ENCODE measurements around the gene TRPM2.

TRPM2 gene

DNA sequence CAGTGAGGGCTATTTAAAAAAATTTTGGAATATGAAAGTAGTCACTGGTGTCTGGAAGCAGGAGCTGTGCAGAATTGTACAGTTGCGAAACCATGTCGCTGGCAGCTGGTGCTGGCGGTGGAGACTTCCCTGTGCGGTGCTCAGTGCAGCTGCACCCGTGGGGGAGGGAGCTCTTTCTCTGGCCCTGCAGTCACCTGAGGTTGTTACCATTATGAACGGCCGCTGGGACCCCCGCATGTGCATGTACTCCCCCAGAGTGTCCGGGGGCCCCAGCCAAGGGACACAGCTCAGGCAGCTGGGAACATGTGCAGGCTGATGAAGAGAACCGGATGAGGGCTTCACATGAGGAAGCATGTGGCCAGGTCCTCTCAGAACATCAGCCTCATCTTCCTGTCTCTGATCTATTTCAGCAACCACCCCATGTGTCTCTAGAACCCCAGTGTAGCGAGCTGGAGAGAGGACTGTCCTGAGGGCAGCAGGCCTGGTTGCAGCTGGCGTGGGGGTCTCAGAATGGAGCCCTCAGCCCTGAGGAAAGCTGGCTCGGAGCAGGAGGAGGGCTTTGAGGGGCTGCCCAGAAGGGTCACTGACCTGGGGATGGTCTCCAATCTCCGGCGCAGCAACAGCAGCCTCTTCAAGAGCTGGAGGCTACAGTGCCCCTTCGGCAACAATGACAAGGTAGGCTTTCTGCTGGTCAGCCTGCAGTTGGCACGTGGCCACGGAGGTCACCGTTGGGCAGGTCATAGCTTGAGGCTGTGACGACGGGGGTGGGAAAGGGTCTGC, at the start of gene TRPM2:
TSS of gene TRPM2 (plus strand) at position 431 of the 780 bp plus-strand sequence. CDS start at position 511, 80 bp downstream.
- DNase-seq (ENCODE audit: low read depth, low spot score): no peak

DNA sequence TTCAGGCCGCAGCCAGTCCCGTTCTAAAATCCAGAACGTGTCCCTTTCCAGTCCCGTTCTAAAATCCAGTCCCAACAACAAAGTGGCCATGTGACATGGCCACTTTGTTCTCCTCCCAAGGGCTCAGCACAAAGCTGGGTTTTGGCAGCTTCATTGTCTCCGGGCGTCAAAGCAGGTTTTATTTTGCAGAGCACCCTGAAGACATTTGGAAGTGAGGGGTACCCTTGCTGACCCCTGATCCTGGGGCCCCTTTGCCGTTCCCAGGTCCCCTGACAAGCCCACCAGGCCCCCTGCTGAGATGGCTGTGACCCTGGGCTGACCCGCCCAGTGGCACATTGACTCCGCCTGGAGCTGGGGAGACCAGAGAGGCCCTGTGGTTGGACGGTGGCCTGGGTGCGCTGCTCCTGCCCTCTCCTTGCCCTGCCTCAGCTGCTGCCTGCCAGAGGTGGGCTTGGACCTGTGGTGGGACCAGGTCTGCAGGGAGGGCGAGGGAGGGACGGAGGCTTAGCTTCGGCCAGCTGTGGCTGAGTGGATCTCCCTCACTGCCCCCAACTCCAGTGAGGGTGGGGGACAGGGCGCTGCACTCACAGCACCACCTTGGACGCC, 49.3 kb upstream of the TRPM2 start:
- no peak for DNase-seq (ENCODE audit: low read depth, low spot score)

DNA sequence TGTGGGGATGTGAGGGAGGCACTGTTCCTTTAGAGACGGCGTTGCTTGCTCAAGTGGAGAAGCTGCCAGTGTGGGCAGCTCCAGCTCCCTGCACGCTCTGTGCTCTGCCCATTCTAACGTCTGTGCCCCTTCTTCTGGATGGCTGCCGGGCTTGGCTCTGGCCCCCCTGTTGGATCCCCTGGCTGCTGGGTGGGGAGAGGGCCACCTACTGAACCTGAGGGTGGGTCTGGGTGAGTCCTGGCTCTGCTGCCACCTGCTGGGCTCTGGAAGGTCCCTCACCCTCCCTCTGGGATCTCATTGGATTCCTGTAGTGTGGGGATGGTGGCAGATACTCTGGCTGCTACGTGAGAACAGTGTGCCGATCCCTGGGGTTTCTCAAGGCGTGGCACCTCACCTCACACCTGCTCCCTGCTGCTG, 48.5 kb upstream of the TRPM2 start:
- DNase-seq (ENCODE audit: low read depth, low spot score): no peak

DNA sequence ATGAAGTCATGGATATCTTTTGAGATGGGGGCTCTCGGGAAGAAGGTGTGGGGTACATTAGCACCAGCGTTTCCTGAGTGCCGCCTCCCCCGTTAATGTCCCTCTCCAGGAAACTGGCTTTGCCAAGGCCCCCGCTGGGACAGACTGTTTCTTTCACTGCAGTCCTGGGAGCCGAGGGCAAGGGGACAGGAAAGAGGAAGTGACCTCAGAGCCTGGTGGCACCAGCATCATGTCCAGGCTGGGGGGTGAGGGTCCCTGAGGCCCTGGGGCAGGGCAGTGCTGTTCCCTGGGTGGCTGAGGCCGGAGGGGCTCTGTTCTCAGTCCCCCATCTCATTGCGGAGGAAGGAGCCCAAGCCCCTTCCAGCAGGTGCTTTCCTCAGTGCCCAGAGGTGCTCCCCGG, 47.7 kb upstream of the TRPM2 start:
- DNase-seq (ENCODE audit: low read depth, low spot score): no peak

DNA sequence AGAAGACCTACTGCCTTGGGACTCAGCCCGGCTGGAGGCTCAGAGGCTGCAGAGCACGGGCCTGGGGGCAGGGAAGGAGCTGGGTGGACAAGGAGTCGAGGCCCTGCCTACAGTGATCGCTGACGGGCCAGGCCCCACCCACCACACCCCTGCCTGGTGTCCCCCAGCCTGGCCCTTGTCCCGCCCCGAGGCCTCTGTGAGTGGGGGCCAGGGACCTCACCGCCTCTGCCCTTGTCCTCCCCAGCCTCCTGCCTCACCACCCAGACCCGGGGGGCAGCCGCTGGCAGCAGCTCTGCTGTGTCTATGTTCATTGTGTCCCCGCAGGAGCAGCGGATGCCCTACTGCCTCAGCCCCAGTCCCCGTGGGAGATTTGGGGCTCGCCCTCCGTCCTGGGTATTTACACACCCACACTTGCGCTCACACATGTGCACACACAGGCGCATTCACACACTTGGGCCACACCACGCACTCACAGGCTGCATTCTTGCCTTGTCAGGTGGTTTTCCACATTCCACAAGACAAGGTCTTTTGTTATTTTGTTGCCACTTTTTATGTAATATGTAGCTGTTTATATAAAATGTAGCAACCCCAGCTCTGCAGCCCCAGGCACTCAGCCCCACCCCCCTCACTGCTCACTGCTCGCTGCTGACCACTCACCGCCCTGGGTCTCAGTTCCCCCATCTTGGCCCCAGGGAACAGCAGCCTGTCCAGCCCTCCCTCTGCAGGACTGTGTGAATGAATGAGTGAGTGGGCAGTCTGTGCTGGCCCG, 46.3 kb upstream of the TRPM2 start:
- no peak for DNase-seq (ENCODE audit: low read depth, low spot score)

DNA sequence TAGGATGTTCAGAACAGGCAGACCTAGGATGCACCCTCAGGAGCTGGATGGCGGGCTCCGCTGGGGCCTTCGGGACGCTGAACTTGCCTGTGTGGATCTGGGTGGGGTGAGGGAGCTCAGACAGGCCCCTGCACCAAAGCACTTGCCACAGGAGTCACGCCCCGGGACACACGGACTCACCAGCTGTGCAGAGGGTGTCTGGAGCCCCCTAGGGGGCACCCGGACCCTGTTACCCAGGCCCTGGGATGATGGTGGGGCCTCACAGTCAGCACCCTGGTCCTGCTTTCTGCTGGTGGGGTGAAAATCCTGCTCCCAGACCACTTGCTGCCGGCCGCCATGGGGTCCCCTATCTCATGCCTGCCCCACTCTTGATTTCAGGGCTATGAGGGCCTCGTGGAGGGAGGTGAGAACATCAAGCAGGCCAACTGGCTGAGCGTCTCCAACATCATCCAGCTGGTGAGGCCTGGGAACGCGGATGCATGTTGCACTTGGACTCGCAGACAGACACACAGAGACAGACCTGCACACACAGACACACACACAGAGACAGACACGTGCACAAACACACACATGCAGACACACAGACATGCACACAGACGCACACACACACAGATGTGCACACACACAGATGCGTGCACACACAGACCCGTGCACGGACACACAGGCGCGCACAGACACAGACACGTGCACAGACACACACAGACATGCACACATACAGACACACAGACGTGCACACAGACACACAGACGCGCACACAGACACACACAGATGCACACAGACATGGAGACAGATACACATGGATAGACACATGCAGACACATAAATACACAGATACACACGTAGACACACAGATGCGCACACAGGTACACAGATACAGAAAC, 42.6 kb upstream of the TRPM2 start:
- no peak for DNase-seq (ENCODE audit: low read depth, low spot score)

DNA sequence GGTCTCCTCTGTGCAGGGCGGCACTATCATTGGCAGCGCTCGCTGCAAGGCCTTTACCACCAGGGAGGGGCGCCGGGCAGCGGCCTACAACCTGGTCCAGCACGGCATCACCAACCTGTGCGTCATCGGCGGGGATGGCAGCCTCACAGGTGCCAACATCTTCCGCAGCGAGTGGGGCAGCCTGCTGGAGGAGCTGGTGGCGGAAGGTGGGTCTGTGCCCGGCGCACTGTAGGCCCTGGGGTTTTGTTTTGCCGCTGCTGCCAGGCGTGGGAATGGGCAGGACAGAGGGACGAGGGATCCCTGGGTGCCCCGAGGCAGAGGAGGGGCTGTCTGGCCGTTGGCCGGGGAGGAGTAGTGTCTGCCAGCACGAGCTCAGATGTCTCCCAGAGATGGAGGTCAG, 41.3 kb upstream of the TRPM2 start:
- no peak for DNase-seq (ENCODE audit: low read depth, low spot score)

DNA sequence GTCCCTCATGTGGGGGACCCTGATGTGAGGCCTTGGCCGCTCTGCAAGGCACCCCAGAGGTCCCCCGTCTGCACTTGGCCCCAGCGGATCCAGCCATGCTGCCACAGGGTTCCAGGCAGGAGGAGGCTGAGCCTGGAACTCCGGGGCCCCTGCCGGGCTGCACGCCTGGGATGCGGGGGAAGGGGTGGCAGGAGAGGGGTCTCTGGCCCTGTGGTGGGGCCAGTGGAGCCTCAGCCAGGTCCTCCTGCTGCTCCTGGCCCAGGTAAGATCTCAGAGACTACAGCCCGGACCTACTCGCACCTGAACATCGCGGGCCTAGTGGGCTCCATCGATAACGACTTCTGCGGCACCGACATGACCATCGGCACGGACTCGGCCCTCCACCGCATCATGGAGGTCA, 40.7 kb upstream of the TRPM2 start:
- no peak for DNase-seq (ENCODE audit: low read depth, low spot score)

DNA sequence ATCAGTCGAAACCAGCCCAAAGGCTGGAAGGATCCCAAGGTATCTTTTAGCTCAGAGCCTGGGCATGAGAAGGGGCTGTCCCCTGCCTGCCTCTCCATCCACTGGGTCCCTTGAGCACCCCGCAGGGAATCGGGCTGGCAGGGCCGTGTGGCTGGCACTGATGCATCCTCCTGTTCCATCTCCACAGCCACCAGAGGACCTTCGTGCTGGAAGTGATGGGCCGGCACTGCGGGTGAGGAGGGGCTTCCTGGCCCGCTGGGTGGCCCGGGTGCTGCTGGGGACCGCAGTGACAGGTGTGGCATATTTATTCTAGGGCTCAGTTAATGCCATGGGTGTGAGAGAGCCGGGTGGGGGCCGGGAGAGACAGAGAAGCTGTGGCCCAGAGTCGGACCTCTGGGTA, 40.0 kb upstream of the TRPM2 start:
- DNase-seq (ENCODE audit: low read depth, low spot score): no peak

DNA sequence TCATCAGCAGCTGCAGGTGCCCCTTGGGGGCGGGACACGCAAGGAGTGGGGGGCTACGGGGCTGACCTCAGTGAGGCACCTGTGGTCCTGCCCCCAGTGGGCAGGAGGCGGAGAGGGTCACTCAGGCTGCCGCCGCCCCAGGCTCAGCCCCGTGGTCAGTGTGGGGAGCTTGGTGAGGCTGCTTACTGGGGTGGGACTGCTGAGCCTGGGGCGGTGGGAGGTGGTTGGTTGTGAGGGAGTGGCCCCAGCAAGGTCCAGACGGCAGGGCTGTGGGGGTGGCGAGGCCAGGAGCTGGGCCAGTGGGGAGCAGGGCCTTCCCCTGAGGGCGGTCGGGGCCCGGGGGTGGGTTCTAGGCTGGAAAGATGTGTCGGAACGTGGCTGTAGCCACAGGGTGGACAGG, 39.3 kb upstream of the TRPM2 start:
- DNase-seq (ENCODE audit: low read depth, low spot score): no peak

DNA sequence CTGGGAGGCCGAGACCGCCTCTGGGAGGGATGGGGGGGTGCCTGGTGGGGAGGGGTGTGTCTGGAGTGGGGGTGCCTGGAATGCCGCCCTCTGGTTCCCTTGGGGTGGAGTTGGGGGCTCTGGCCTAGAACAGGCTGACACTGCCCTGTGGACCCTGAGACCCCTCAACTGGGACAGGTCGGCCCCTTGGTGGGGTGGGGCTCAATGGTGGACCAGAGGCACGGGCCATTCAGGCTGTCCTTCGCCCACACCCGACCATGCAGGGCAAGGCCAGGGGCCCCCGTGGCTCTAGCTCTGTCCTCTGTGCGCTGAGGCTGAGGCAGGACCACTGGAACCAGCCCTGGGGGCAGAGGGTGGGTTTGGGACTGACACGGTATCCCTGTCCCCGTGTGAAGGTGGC, 38.9 kb upstream of the TRPM2 start:
- no peak for DNase-seq (ENCODE audit: low read depth, low spot score)

DNA sequence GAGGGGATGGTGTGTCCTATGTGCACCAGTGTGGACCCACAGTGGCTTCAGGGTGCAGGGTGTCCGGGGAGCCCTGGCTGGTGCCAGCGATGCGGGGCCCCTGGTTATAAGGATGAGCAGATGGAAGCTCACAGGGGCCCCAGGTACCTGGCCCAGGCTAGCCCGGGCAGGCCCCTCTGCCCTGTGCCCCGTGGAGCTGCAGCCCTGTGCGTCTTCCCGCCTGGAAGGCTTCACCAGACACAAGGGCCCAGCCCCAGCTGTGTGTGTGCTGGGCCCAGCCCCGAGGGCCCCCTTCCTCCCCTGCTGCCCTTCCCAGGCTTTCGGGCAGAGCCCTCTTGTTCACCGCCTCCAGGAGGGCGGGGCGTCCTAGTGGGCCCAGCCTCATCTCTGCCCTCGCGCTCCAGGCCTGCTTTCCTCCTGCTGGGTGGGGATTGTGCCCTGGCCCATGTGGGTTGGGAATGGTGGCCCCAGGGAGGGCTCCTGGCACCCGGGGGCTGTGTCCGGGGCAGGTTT, 37.7 kb upstream of the TRPM2 start:
- no peak for DNase-seq (ENCODE audit: low read depth, low spot score)

DNA sequence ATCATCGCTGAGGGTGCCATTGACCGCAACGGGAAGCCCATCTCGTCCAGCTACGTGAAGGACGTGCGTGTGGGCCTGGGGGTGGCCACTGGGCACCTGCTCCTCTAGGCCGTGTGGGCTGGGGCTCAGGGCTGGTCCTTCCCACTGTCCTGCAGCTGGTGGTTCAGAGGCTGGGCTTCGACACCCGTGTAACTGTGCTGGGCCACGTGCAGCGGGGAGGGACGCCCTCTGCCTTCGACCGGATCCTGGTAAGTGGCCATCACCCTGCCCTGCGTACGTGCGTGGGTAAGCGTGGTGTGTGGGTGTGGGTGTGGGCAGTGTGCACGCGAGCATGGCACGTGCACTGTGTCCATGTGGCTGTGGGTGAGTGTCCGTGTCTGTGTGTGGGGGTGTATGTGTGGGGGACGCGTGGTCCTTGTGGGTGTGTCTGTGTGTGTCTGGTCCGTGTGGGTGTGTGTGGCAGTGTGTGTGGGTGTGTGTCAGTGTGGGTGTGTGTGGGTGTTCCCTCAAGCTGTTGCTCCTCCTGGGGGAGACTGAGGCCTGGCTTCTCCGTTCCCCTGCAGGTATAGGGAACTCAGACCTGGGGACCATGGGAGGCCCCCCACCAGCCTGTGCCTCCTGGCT, 37.0 kb upstream of the TRPM2 start:
- DNase-seq (ENCODE audit: low read depth, low spot score): no peak

DNA sequence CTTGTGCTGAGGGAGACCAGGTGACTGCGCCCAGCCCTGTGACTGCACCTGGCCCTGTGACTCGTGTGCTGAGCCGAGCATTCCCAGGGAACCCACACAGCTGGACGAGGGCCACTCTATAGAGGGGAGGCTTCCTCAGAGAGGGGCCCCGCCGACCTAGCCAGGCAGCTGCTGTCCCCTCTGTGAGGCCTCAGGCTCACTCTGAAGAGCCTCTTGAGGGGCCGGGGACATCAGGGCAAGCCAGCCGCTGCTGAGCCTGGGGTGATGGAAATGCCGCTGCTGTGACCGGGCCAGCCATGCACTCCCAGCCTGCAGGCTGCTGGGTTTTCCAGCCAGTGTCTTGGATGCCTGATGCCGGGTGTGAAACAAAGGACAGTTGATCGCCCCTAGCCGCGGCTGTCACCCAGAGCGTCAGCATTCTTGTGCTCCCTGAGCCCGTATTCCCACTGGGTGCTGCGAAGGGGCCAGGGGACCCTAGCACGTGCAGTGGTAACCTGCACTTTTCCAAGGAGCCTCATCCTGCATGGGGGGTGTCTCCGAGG, 36.1 kb upstream of the TRPM2 start:
- no peak for DNase-seq (ENCODE audit: low read depth, low spot score)

DNA sequence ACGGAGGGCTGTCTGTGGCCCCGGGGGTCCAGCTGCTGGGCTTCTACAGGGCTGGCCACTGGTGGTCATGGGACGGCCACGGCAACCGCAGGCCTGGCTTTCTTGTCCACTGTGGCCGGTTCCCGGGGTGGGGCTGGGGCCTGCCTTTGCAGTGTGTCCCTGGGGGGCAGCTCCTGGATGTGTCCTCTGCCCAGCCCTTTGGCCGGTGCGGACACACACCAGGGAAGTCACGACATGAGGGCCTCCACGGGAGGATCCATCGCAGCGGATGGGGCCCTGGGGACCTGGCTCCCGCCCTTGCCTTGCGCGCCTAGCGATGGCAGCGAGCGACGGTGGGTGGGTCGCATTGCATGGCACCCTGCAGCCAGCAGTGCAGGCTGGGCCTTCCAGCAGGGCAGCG, 35.5 kb upstream of the TRPM2 start:
- DNase-seq (ENCODE audit: low read depth, low spot score): no peak

DNA sequence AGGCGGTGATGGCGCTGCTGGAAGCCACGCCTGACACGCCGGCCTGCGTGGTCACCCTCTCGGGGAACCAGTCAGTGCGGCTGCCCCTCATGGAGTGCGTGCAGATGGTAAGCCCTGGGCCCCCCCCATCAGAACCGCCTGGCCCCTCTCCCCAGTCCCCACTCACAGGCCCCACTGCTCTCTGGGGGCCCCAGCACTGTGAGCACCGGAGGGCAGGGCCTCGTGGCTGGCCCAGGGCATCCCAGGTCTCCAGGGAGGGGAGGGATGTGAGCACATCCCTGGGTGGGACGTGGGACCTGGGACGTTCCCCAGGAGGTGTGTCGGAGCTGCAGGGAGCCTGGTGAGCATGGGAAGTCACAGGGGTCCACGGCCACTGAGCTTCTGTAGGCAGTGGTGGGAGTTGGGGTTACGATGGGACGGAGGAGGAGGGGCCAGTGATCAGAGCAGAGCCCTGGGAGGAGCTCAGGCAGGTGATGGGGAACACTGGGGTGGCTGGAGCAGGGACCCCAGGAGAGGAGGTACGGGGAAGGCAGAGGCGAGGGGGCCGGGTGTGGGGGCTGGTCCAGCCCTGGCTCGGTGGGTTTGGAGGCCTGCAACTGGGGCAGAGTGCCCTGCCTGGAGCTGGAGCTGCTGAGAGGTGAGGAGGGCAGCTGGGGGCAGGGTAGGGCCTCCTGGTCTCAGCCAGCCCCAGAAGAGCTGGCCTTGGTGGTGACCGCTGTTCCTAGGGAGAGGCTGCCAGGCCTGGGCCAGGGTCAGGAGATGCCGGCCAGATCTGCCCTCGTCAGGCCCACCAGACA, 34.7 kb upstream of the TRPM2 start:
- DNase-seq (ENCODE audit: low read depth, low spot score): no peak

DNA sequence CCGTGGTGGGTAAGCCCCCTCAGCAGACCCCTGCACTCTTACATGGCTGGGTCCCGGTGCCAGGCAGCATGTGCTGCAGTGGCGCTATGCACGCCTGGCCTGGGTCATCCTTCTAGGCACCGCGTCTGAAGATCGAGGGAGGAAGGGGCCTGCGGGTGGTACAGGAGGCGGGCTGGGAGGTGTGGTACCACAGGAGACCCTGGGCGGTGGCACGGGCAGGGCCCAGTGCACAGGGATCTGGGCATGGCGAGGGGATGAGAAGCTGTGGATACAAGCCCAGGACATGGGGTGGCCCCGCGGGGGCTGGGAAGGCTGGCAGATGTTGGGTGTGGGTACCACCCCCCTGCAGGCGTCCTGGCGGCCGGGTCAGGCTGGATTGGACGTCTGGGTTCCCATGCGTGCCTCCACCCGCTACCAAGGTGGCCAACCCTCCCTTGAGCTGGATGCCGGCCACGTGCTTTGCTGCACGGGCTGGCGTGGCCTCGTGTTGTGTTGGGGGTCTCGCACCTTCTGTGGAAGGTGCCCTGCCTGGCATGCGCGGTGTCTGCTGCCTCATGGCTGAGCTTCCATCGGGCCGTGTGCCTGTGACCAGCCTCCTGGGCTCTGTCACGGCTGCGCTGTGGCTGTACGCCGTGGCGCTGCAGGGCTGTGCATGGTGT, 33.9 kb upstream of the TRPM2 start:
- DNase-seq (ENCODE audit: low read depth, low spot score): no peak

DNA sequence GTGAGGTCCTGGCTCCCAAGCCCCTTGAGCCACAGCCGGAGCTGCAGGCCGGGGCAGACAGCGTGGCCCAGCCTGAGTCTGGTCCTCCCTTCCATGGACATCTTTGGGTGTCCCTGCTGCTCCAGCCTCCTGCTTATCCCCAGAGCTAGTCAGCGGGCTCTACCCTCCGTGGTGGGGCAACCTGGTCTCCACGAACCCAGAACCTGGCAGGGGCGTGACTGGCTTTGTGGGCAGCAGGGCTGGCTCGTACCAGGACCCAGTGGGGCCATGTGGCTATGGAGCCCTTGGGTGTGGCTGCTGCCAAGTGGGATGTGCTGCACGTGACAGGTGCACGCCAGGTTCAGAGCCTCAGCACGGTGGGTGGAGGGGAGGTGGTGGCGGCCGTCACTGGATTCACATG, 32.6 kb upstream of the TRPM2 start:
- no peak for DNase-seq (ENCODE audit: low read depth, low spot score)

DNA sequence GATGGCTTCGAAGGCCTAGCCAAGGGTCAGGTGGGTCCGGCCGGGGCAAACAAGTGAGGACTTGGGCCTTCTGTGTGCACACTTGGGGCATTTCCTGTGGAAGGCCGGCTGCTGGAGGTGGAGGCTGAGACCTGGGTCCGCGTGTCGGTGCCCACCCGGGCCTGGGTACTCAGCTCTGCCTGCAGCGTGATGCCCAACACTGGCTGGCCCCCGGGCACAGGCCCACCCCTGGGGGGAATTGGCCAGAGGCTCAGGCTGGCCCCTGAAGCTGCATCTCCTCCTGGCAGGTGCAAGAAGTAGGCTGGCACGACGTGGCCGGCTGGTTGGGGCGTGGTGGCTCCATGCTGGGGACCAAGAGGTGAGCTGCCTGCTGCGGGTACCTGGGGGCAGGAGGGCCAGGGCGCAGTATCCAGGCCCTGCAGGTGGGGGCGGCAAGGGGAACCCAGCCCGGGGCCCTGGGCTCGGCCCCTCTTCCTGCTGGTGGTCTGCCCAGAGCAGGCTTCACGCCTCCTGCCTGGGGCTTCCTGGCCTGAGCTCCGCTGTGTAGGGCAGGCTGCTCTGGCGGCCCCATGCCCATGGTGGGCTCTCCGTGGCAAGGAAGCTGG, 31.5 kb upstream of the TRPM2 start:
- no peak for DNase-seq (ENCODE audit: low read depth, low spot score)
